Measurements from ENCODE around the gene DNAH8.
A peak's percentile ranks its signal among the peaks of the same experiment; 100 is the strongest.
"Not testable (repeated sequence)": the region's sequence is repeated elsewhere in the genome, so short reads cannot be mapped to it uniquely, and the experiment has no call there.

The DNAH8 gene

GRCh38 chr6:38753707-38754106 is 38.6 kb downstream of the DNAH8 start:
- no peak for DNase-seq

- DNase-seq = no peak
Observed at GRCh38 chr6:38755207-38755606, 40.1 kb downstream of the DNAH8 start.

DNA sequence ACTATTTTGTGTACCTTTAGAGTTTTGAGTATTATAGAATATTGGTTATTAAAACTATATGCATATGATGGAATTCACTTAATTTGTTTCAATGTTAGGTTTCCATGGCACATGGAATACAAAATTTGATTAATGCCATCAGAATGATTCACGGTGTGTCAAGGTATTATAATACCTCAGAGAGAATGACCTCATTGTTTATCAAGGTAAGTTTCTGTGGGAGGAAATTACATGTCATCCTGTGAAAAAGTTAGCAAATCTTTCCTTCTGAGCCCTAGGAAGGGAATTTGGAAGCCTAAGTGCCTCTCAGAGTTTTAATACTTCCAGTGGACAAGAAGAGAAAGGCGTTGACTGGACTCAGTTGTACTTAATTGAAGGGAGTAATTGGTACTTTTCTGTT is 40.8 kb downstream of the DNAH8 start:
- DNase-seq = no peak

DNA sequence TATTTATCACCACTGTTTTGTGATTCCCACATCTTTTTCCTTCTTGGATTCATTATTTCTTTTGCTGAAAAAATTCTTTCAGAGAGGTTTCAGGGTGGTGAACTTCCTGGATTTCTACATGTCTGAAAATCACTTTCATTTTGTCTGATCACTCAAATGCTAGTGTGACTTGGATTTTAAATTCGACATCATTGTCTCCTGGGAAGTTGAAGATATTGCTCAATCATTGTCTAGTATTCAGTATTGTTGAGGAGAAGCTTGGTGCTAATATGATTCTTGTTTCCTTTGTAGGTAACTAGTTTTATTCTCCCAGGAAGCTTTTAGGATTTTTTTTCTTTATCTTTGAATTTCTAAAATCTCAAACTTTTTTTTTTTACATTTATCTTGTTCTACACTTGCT is 45.0 kb downstream of the DNAH8 start:
- DNase-seq = no peak

DNA sequence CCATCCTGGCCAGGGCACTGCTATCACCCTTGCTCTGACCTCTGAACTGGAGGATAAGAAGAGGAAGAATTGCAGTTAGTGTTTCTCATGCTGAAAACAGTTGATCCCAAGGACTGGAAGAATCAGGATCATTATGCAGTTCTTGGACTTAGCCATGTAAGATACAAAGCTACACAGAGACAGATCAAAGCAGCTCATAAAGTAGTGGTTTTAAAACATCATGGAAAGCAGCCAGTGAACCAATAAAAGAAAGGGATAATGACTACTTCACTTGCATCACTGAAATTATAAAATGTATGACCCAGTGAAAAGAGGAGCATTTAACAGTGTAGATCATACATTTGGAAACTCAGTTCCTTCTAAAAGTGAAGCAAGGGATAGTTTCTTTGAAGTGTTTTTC is 47.7 kb downstream of the DNAH8 start:
- DNase-seq = no peak

DNA sequence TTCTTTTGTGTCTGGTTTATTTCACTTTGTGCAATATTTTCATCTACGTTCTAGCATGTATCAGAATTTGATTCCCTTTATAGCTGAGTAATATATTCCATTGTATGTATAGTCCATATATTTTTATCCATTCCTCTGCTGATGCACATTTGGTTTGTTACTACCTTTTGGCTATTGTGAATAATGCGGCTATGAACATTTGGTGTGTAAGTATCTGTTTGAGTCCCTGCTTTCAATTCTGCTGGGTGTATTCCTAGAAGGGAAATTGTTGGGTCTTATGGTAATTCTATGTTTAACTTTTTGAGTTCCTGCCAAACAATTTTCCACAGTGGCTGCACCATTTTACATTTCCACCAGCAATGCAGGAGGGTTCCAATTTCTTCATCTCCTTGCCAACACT is 52.4 kb downstream of the DNAH8 start:
- DNase-seq = no peak

DNA sequence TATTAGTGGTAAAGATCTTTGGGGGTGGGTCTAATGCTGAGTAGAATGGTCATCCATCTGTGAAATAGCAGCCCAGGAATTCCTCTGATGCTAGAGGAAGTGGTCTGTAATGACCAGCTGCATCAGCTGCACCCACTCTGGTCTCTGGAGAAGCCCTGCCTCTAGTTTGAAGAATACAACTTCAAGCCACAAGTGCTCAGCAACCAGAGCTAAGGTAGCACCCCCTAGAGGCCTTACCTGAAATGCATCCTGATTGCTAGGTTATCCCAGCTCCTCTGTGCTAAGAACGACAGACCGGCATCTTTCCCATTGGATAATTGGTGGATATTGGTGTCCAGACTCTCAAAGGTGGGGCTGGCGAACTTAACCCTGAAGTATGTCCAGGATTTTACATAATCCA is 58.2 kb downstream of the DNAH8 start:
- peak; percentile 54 for DNase-seq

GRCh38 chr6:38774929-38775707 is 60.0 kb downstream of the DNAH8 start:
- no peak for DNase-seq

GRCh38 chr6:38775870-38776269 is 60.8 kb downstream of the DNAH8 start:
- DNase-seq = no peak

GRCh38 chr6:38776515-38776914 is 61.4 kb downstream of the DNAH8 start:
- no peak for DNase-seq

- DNase-seq = no peak
Observed at GRCh38 chr6:38779310-38780062, 64.4 kb downstream of the DNAH8 start.

GRCh38 chr6:38782616-38783015 is 67.5 kb downstream of the DNAH8 start:
- no peak for DNase-seq

- DNase-seq = no peak
Observed at GRCh38 chr6:38783443-38784228, 68.5 kb downstream of the DNAH8 start.

DNA sequence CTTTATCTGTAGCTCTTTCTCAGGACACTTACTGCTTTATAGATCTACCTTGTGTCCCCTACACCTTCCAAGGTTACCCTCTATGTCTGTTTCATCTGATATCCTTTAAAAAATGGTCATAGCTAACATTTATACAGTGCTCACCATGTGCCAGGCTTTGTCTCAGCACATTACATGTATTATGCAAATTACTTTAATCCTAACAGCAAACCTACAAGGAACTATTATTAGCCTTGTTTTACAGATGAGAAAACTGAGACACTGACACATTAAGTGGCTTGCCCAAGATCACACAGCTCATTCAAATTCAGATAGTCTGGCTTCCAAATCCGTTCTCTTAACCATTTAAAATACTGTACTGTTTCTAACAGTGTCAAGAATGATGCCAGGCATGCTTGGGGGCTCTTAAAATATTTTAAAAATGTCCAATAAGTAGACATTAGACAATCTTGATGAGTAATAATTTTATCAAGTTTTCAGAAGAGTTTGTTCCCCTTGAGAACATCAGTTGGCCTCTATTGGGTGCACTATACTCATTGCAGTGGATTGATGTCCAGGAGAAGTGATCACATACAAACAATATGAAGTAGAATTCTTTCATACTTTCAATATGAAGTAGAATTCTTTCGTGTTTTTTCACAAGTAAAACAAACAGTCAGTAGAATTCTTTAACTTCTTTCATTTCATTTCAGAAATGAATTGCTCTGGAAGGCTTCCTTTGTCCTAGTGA is 69.6 kb downstream of the DNAH8 start:
- DNase-seq = no peak

DNA sequence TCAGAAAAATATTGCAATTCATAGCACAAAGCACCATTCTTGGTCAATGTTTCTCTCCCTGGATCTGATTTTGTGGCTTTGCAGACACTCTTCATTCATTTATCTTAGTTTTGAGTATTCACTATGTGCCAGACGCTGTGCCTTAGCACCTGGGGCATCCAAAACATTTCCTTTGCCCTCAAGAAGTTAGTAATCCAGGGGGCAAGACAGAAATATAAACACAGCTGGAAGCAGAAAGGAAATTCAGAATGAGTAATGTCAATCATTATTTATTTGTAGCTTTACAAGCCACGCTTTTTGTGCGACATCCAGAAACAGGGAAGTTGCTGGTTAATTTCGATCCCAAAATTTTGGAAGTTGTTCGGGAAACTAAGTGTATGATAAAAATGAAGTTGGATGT is 71.4 kb downstream of the DNAH8 start:
- no peak for DNase-seq

DNA sequence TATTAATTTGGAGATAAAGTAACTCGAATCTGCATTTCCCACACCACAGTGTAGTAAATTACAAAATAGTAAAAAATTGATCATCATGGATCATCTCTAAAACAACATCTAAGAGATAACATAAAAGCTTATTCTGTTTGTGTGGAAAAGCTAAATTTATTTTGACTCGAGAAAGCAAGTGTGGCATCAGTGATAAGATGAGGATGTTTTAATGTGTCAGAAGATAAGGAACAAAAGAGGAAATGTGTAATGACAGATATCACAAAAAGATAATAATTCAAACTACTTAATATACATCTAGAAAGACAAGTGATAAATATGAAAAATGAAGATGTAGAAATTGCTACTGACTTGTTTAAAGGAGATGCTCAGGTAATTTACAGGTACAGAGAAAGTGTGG is 74.1 kb downstream of the DNAH8 start:
- no peak for DNase-seq

DNA sequence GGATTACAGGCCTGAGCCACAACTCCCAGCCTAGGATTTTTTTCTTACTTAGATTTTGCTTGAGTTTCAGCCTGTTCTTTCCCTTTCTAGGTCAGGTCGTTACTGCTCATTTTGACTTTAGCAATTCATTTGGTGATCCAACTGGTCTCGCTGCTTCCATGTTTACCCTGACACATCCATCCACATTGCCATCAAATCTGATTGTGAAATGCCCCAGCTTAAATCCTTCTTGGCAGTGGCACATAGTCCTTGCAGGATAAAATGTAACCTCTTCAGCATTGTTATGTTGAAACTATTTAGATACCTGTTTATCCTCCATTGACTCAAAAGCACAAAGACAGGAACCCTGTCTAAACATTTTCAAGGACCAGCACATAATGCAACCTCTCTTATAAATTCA is 77.2 kb downstream of the DNAH8 start:
- DNase-seq = no peak

DNA sequence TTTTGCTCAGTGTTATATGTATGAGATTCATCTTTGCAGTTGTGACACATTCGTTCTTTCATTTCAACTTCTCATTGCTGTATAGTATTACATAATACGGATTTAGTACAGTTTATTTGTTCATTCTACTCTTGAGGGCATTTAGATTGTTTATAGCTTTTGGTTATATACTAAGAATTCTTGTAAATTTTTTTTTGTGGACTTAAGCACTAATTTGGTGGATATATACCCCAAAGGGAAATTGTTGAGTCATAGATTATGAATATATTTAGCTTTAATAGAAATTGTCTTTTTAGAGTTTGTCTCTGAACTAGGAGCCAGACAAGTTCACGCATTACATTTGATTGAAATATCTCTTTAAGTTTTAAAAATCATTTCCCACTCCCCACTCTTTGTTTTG is 79.6 kb downstream of the DNAH8 start:
- DNase-seq = no peak

- DNase-seq = no peak
Observed at GRCh38 chr6:38796006-38796405, 80.9 kb downstream of the DNAH8 start.

GRCh38 chr6:38796437-38796836 is 81.3 kb downstream of the DNAH8 start:
- not testable (repeated sequence) for DNase-seq

DNA sequence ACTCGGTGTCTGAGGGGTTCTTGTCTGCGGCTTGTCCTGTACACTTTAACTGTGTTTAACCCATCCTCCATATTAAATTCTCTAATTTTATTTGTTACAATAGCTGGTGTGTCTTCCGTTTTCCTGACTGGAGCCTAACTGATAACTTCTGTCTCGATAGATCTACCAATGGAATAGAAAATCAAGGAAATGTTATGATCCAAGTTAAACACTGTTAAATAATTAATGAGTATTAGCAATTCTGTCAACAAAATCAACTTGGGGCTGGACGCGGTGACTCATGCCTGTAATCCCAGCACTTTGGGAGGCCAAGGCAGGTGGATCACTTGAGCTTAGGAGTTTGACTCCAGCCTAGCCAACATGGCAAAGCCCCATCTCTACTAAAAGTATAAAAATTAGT is 81.7 kb downstream of the DNAH8 start:
- no peak for DNase-seq

- no peak for DNase-seq
Observed at GRCh38 chr6:38797391-38797790, 82.3 kb downstream of the DNAH8 start.
